OCI-LY7 (cell line): Measurements from ENCODE around the gene CHADL. TPM values are rescaled to one million over a fixed set of nuclear protein-coding genes. Genes with fewer than 3 reads are reported as not detected.

ENCODE experiments used
- BruUV-seq: library from RNA; stranded (reverse); fragments of 400-500 nt; replicated peaks from 2 replicates; lab custom pipeline; 2021; lab: Mats Ljungman, UMichigan
- CTCF ChIA-PET: fragments of 300-600 bp; sonication (Branson Sonifier 250); formaldehyde crosslinking; loops from one replicate; lab custom pipeline; 2022; ENCODE audit warnings: antibody characterized with exemption; ENCODE audit not compliant: unreplicated experiment; lab: Charles Lee
- POLR2A ChIA-PET: fragments of 300-600 bp; sonication (Branson Sonifier 250); formaldehyde crosslinking; loops from one replicate; lab custom pipeline; 2022; ENCODE audit warnings: antibody characterized with exemption; lab: Charles Lee
- DNase-seq: peaks from one replicate; pipeline ENCODE4 v3.0.0-alpha.2; 2015; ENCODE audit warnings: low spot score
- H2AFZ ChIP-seq: fragments of 200-600 bp; sonication (generic), shearing (Covaris generic); 2 replicates; pipeline ENCODE4 v1.6.1; 2014; ENCODE audit warnings: mild to moderate bottlenecking, antibody characterized with exemption, low read length, moderate library complexity
- H3K27ac ChIP-seq: fragments of 200-600 bp; sonication (generic); 2 replicates; pipeline ENCODE4 v1.5.1; 2014; ENCODE audit warnings: mixed run types, low read depth, mild to moderate bottlenecking, moderate library complexity, low read length, inconsistent platforms; ENCODE audit not compliant: poor library complexity, severe bottlenecking
- H3K36me3 ChIP-seq: fragments of 200-600 bp; sonication (generic); 2 replicates; pipeline ENCODE4 v1.6.1; 2014; ENCODE audit warnings: mild to moderate bottlenecking, antibody characterized with exemption, low read length, moderate library complexity, mixed read lengths; ENCODE audit not compliant: insufficient read depth
- H3K4me1 ChIP-seq: fragments of 200-600 bp; sonication (generic); 2 replicates; pipeline ENCODE4 v1.5.1; 2014; ENCODE audit warnings: mild to moderate bottlenecking, low read length; ENCODE audit not compliant: insufficient read depth, poor library complexity, severe bottlenecking
- H3K4me2 ChIP-seq: fragments of 200-600 bp; sonication (generic); 2 replicates; pipeline ENCODE4 v1.6.1; 2014; ENCODE audit warnings: mild to moderate bottlenecking, low read length
- H3K4me3 ChIP-seq: fragments of 200-600 bp; sonication (generic); 2 replicates; pipeline ENCODE4 v1.5.1; 2014; ENCODE audit warnings: mild to moderate bottlenecking, low read depth, low read length; ENCODE audit not compliant: poor library complexity, severe bottlenecking
- H3K79me2 ChIP-seq: fragments of 200-600 bp; sonication (generic); 2 replicates; pipeline ENCODE4 v1.6.1; 2016; ENCODE audit warnings: low read depth, mild to moderate bottlenecking, low read length, moderate library complexity, mixed read lengths; ENCODE audit not compliant: insufficient read depth
- H3K9me2 ChIP-seq: fragments of 200-600 bp; sonication (generic); 2 replicates; pipeline ENCODE4 v1.6.1; 2016; ENCODE audit warnings: mild to moderate bottlenecking, low read length, mixed read lengths; ENCODE audit not compliant: insufficient read depth
- H3K9me3 ChIP-seq: fragments of 200-600 bp; sonication (generic); 2 replicates; pipeline ENCODE4 v1.6.1; 2014; ENCODE audit warnings: mild to moderate bottlenecking, mixed run types, low read length, mixed read lengths
- H4K20me1 ChIP-seq: fragments of 200-600 bp; sonication (generic); 2 replicates; pipeline ENCODE4 v1.6.1; 2014; ENCODE audit warnings: mild to moderate bottlenecking, antibody characterized with exemption, low read length, moderate library complexity, mixed read lengths; ENCODE audit not compliant: insufficient read depth
- EZH2phosphoT487 ChIP-seq: fragments of 200-600 bp; sonication (generic); IDR thresholded peaks from 2 replicates; pipeline ENCODE4 v1.6.1; 2018; ENCODE audit warnings: low read depth, borderline replicate concordance, mild to moderate bottlenecking, mixed run types, antibody characterized with exemption, low read length, moderate library complexity, mixed read lengths
- intact Hi-C: fragments of 100-400 bp; cut with micrococcal nuclease; formaldehyde crosslinking; loops from one replicate; pipeline ENCODE4 v1.10.0; 2022; ENCODE audit not compliant: unreplicated experiment
- total RNA-seq, 2 experiments: library from RNA; depleted of rRNA in 1 of 2; stranded (reverse); fragments of >200 nt in 1 of 2; shearing (Covaris generic) in 1 of 2; gene quantifications; 2 replicates each; pipeline ENCODE4 v1.2.3, GENCODE V29; 2014 to 2022
- TF ChIP-seq, protein P1 (sequence below): fragments of 200-600 bp; sonication (generic); conservative IDR thresholded peaks from 2 replicates; pipeline ENCODE4 v1.5.1; 2014; ENCODE audit warnings: mild to moderate bottlenecking, antibody characterized with exemption, low read length, moderate library complexity, mixed read lengths

The CHADL gene
- total RNA-seq, 2 experiments from 2014 or later, result 0.42 to 0.60 TPM

DNA sequence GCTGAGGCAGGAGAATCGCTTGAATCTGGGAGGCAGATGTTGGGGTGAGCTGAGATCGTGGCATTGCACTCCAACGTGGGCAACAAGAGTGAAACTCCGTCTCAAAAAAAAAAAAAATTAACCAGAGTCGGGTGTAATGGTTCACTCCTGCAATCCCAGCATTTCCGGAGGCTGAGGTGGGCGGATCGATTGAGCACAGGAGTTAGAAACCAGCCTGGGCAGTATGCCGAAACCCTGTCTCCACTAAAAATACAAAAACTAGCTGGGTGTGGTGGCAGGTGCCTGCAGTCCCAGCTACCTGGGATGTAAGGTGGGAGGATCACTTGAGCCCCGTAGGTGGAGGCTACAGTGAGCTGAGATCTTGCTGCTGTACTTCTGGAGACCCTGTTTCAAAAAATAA lies 43.7 kb upstream of the CHADL start:
- intact Hi-C loops, result no loop called here
- peak overlapping the region; percentile 92 for H3K4me2 ChIP-seq
- POLR2A ChIA-PET, result no interaction called here
- no peak overlapping the region for H3K27ac ChIP-seq
- H3K9me3 ChIP-seq, result no peaks in the 10 kb centered on the region
- CTCF ChIA-PET, result no interaction called here
- H3K9me2 ChIP-seq, result no peaks in the 10 kb centered on the region
- peaks cover 55% of the 10 kb centered on the region for H3K36me3 ChIP-seq
- no TSS peak for BruUV-seq
- DNase-seq, result no peak
- H3K79me2 ChIP-seq, result peaks cover 50% of the 10 kb centered on the region
- H3K4me1 ChIP-seq, result peaks cover 27% of the 10 kb centered on the region
- peaks cover 5% of the 10 kb centered on the region; the same call in 1 of the 2 replicates for H4K20me1 ChIP-seq
- H2AFZ ChIP-seq, result no peak overlapping the region
- no peak for TF ChIP-seq EZH2phosphoT487
- TF ChIP-seq, protein P1, sequence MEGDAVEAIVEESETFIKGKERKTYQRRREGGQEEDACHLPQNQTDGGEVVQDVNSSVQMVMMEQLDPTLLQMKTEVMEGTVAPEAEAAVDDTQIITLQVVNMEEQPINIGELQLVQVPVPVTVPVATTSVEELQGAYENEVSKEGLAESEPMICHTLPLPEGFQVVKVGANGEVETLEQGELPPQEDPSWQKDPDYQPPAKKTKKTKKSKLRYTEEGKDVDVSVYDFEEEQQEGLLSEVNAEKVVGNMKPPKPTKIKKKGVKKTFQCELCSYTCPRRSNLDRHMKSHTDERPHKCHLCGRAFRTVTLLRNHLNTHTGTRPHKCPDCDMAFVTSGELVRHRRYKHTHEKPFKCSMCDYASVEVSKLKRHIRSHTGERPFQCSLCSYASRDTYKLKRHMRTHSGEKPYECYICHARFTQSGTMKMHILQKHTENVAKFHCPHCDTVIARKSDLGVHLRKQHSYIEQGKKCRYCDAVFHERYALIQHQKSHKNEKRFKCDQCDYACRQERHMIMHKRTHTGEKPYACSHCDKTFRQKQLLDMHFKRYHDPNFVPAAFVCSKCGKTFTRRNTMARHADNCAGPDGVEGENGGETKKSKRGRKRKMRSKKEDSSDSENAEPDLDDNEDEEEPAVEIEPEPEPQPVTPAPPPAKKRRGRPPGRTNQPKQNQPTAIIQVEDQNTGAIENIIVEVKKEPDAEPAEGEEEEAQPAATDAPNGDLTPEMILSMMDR, result no peak
- H3K4me3 ChIP-seq, result peak overlapping the region; percentile 95

- TF ChIP-seq, protein P1, result no peak
- no peak for TF ChIP-seq EZH2phosphoT487
- intact Hi-C loops, result no loop called here
- no peak for DNase-seq
- CTCF ChIA-PET, result no interaction called here
- Histone ChIP-seq H3K36me3 (peaks cover 91% of the 10 kb centered on the region), H3K79me2 (peaks cover 50% of the 10 kb centered on the region), H3K27ac (no peak overlapping the region), H2AFZ (no peak overlapping the region), H3K4me1 (peaks cover 13% of the 10 kb centered on the region), H4K20me1 (peaks cover 5% of the 10 kb centered on the region; the same call in 1 of the 2 replicates), H3K9me2 (no peaks in the 10 kb centered on the region), H3K9me3 (no peaks in the 10 kb centered on the region), H3K4me2 (no peak overlapping the region), H3K4me3 (no peak overlapping the region)
- POLR2A ChIA-PET, result no interaction called here
- no TSS peak for BruUV-seq
Observed at GRCh38 chr22:41280854-41281253, 40.1 kb upstream of the CHADL start.

DNA sequence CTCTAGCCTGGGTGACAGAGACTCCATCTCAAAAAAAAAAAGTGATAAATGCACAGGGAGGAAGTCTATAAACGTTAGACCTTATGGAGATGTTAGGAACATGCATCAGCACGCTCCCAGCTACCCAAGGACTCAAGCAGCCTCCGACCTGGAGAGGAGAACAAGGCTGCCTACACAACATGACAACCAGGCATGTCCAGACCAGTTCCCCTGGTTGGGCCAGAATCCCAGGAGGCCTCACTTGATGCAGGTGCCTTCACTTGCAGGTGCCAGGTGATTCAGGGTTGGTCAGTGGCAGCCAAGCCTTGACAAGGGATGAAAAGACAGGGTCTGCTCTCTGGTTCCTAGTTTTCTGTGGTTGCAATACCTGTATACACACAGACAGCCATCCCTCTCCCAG lies 39.3 kb upstream of the CHADL start:
- Histone ChIP-seq H4K20me1 (peaks cover 5% of the 10 kb centered on the region; the same call in 1 of the 2 replicates), H3K9me2 (no peaks in the 10 kb centered on the region), H3K4me1 (peaks cover 11% of the 10 kb centered on the region), H2AFZ (no peak overlapping the region), H3K27ac (no peak overlapping the region), H3K4me2 (no peak overlapping the region), H3K36me3 (peaks cover 98% of the 10 kb centered on the region), H3K9me3 (no peaks in the 10 kb centered on the region), H3K4me3 (no peak overlapping the region), H3K79me2 (peaks cover 43% of the 10 kb centered on the region)
- no peak for TF ChIP-seq EZH2phosphoT487
- TF ChIP-seq, protein P1, result no peak
- POLR2A ChIA-PET, result interaction anchor here (0.6 kb wide), 1 partner anchor 9 kb away, joined by 3 read pairs; no protein-coding TSS in a partner anchor
- intact Hi-C loops, result no loop called here
- CTCF ChIA-PET, result no interaction called here
- no TSS peak for BruUV-seq
- DNase-seq, result no peak
